HL-60 (cell line): Measurements from ENCODE around the gene TNFAIP2.

Source experiments
- CTCF ChIP-seq: IDR thresholded peaks from one replicate; pipeline ENCODE4 v1.5.1; 2011; ENCODE audit warnings: low read length, control low read depth, inconsistent platforms; ENCODE audit not compliant: insufficient read depth
- GABPA ChIP-seq: IDR thresholded peaks from 2 replicates; pipeline ENCODE4 v1.6.1; 2012; ENCODE audit warnings: low read depth
- POLR2AphosphoS5 ChIP-seq: IDR thresholded peaks from 2 replicates; pipeline ENCODE4 v1.6.1; 2012; ENCODE audit warnings: low read depth

GRCh38 chr14:103091883-103092222, 31.4 kb upstream of the TNFAIP2 start:
- TF ChIP-seq CTCF (no peak), POLR2AphosphoS5 (no peak), GABPA (no peak)
